Suprapubic skin (tissue), 4 donors: ENCODE data around the gene VCAM1. TPM values are rescaled to one million over a fixed set of nuclear protein-coding genes. Genes with fewer than 3 reads are reported as not detected.

ENCODE experiments used
- DNase-seq, 2 donors: peaks; one replicate each; pipeline ENCODE4 v3.0.0-alpha.2; 2019; ENCODE audit warnings: low spot score in 2 of 2
- H3K27ac ChIP-seq: fragments of 200-600 bp; sonication (generic); one replicate; pipeline ENCODE4 v1.5.1; 2019
- H3K27me3 ChIP-seq: fragments of 200-600 bp; sonication (generic); one replicate; pipeline ENCODE4 v1.5.1; 2019
- H3K36me3 ChIP-seq: fragments of 200-600 bp; sonication (generic); one replicate; pipeline ENCODE4 v1.5.1; 2019
- H3K4me1 ChIP-seq: fragments of 200-600 bp; sonication (generic); one replicate; pipeline ENCODE4 v1.5.1; 2019
- H3K4me3 ChIP-seq: fragments of 200-600 bp; sonication (generic); one replicate; pipeline ENCODE4 v1.5.1; 2019; ENCODE audit warnings: mild to moderate bottlenecking
- H3K9me3 ChIP-seq: fragments of 200-600 bp; sonication (generic); one replicate; pipeline ENCODE4 v1.5.1; 2019
- CTCF ChIP-seq, 2 donors: fragments of 200-600 bp in 1 of 2; fragments of 450-650 bp in 1 of 2; sonication (generic) in 1 of 2; IDR thresholded peaks; one replicate each; pipeline ENCODE4 v1.5.1; 2016 to 2019; ENCODE audit warnings: antibody characterized with exemption in 2 of 2, mild to moderate bottlenecking in 1 of 2, moderate library complexity in 1 of 2
- EP300 ChIP-seq: sonication (generic); formaldehyde crosslinking; IDR thresholded peaks from one replicate; pipeline ENCODE4 v1.6.1; 2017; ENCODE audit warnings: antibody characterized with exemption
- POLR2A ChIP-seq, 2 donors: fragments of 450-650 bp; IDR thresholded peaks; one replicate each; pipeline ENCODE4 v1.6.1; 2017; ENCODE audit warnings: antibody characterized with exemption in 2 of 2, mild to moderate bottlenecking in 2 of 2, moderate library complexity in 2 of 2
- POLR2AphosphoS5 ChIP-seq, 3 donors: sonication (generic); formaldehyde crosslinking; IDR thresholded peaks; one replicate each; pipeline ENCODE4 v1.6.1; 2017; ENCODE audit warnings: antibody characterized with exemption in 3 of 3
- WGBS: methylation state at CpG from one replicate; pipeline ENCODE4 v1.1.5; 2018; 5-methylcytosine and 5-hydroxymethylcytosine counted together
- total RNA-seq, 4 donors: library from RNA; depleted of rRNA; stranded (reverse); fragments of >200 nt; gene quantifications; one replicate each; pipeline ENCODE4 v1.1.0, GENCODE V29; 2016

The VCAM1 gene
- total RNA-seq, 4 donors from 2014 or later: 0.34 to 2.5 (median 1.5) TPM

- Histone ChIP-seq H3K27me3 (no peaks in the 10 kb centered on the region), H3K4me3 (no peak overlapping the region), H3K4me1 (peaks cover 8% of the 10 kb centered on the region), H3K27ac (no peak overlapping the region), H3K36me3 (no peaks in the 10 kb centered on the region), H3K9me3 (no peaks in the 10 kb centered on the region)
- TF ChIP-seq POLR2AphosphoS5 (IDR thresholded peaks at IDR 0.05) (no peak), CTCF (IDR thresholded peaks at IDR 0.05) (no peak), POLR2A (IDR thresholded peaks at IDR 0.05) (no peak), EP300 (no peak)
- WGBS: 17% methylated on average over 3 of the region's 3 CpGs
- DNase-seq: no peak
Measured at GRCh38 chr1:100734676-100735075, 15.1 kb downstream of the VCAM1 start.

- Histone ChIP-seq H3K27ac (no peak overlapping the region), H3K4me1 (peaks cover 8% of the 10 kb centered on the region), H3K4me3 (no peak overlapping the region), H3K27me3 (no peaks in the 10 kb centered on the region), H3K36me3 (no peaks in the 10 kb centered on the region), H3K9me3 (no peaks in the 10 kb centered on the region)
- TF ChIP-seq CTCF (IDR thresholded peaks at IDR 0.05): no peak
- no peak for TF ChIP-seq POLR2AphosphoS5 (IDR thresholded peaks at IDR 0.05)
- no peak for TF ChIP-seq EP300
- TF ChIP-seq POLR2A (IDR thresholded peaks at IDR 0.05): no peak
- no peak for DNase-seq
- WGBS: 71% methylated on average over 3 of the region's 3 CpGs
Measured at GRCh38 chr1:100735244-100735643, 15.7 kb downstream of the VCAM1 start.

GRCh38 chr1:100736324-100736723, 16.8 kb downstream of the VCAM1 start:
- H3K4me3 ChIP-seq: no peak overlapping the region

GRCh38 chr1:100736746-100737145, 17.2 kb downstream of the VCAM1 start:
- 19% methylated on average over 1 of the region's 1 CpG for WGBS

More at GRCh38 chr1:100736324-100736723, 16.8 kb downstream of the VCAM1 start:
- Histone ChIP-seq H3K27ac (no peak overlapping the region), H3K36me3 (no peaks in the 10 kb centered on the region), H3K9me3 (no peaks in the 10 kb centered on the region), H3K27me3 (no peaks in the 10 kb centered on the region), H3K4me1 (peaks cover 8% of the 10 kb centered on the region)
- WGBS: 24% methylated on average over 1 of the region's 1 CpG
- no peak for DNase-seq
- TF ChIP-seq CTCF (IDR thresholded peaks at IDR 0.05) (no peak), POLR2AphosphoS5 (IDR thresholded peaks at IDR 0.05) (no peak), EP300 (no peak), POLR2A (IDR thresholded peaks at IDR 0.05) (no peak)

GRCh38 chr1:100746542-100746932, 27.0 kb downstream of the VCAM1 start:
- H3K27ac ChIP-seq: no peak overlapping the region
- DNase-seq: no peak
- no peaks in the 10 kb centered on the region for H3K36me3 ChIP-seq
- TF ChIP-seq POLR2A (IDR thresholded peaks at IDR 0.05) (no peak), EP300 (no peak), CTCF (IDR thresholded peaks at IDR 0.05) (no peak), POLR2AphosphoS5 (IDR thresholded peaks at IDR 0.05) (no peak)
- no peaks in the 10 kb centered on the region for H3K27me3 ChIP-seq
- WGBS: 85% methylated on average over 3 of the region's 3 CpGs
- H3K4me1 ChIP-seq: no peaks in the 10 kb centered on the region
- H3K4me3 ChIP-seq: no peak overlapping the region
- no peaks in the 10 kb centered on the region for H3K9me3 ChIP-seq

More at GRCh38 chr1:100736746-100737145, 17.2 kb downstream of the VCAM1 start:
- Histone ChIP-seq H3K9me3 (no peaks in the 10 kb centered on the region), H3K36me3 (no peaks in the 10 kb centered on the region), H3K27ac (no peak overlapping the region), H3K4me3 (no peak overlapping the region), H3K4me1 (peaks cover 8% of the 10 kb centered on the region), H3K27me3 (no peaks in the 10 kb centered on the region)
- TF ChIP-seq CTCF (IDR thresholded peaks at IDR 0.05) (no peak), POLR2AphosphoS5 (IDR thresholded peaks at IDR 0.05) (no peak), POLR2A (IDR thresholded peaks at IDR 0.05) (no peak), EP300 (no peak)
- no peak for DNase-seq
